Left lung (tissue), 14 donors: ENCODE measurements around the gene S100G. TPM values are rescaled to one million over a fixed set of nuclear protein-coding genes. Genes with fewer than 3 reads are reported as not detected.
"Not testable (repeated sequence)": the region's sequence is repeated elsewhere in the genome, so short reads cannot be mapped to it uniquely, and the experiment has no call there.

Source experiments
- ATAC-seq: fragments of 200-7000 bp; cut with Tn5 transposase; one replicate; pipeline ENCODE4 v1.9.1; 2020; ENCODE audit warnings: moderate library complexity
- DNase-seq, 4 donors: peaks; one replicate each; pipeline ENCODE4 v3.0.0-alpha.2; 2013 to 2020
- H3K27ac ChIP-seq, 2 donors: fragments of 200-600 bp; sonication (generic) in 1 of 2; one replicate each; pipeline versions ENCODE4 v1.5.0 to v1.8.0; 2020 to 2021
- H3K27me3 ChIP-seq, 2 donors: fragments of 200-600 bp; sonication (generic) in 1 of 2; one replicate each; pipeline versions ENCODE4 v1.5.0 to v1.8.0; 2020 to 2021
- H3K36me3 ChIP-seq, 2 donors: fragments of 200-600 bp; sonication (generic) in 1 of 2; one replicate each; pipeline versions ENCODE4 v1.5.0 to v1.8.0; 2020 to 2021
- H3K4me1 ChIP-seq, 2 donors: fragments of 200-600 bp; one replicate each; pipeline ENCODE4 v1.8.0; 2021
- H3K4me3 ChIP-seq, 2 donors: fragments of 200-600 bp; sonication (generic) in 1 of 2; one replicate each; pipeline versions ENCODE4 v1.5.0 to v1.8.0; 2020 to 2021; ENCODE audit warnings: mild to moderate bottlenecking in 1 of 2
- H3K9me3 ChIP-seq, 2 donors: fragments of 200-600 bp; sonication (generic) in 1 of 2; one replicate each; pipeline versions ENCODE4 v1.5.0 to v1.8.0; 2020 to 2021
- intact Hi-C, 2 donors: fragments of 100-400 bp; cut with DNase I; formaldehyde crosslinking; loops; one replicate each; pipeline versions ENCODE4 v1.11.2 to v1.14.2; 2022
- long read RNA-seq, 12 donors: library from polyadenylated mRNA in 2 of 12; unstranded in 2 of 12; transcript quantifications; one replicate each; pipeline ENCODE4 v2.0.0 and lab custom pipeline, GENCODE V29; 2019 to 2026
- polyA plus RNA-seq, 6 donors: library from polyadenylated mRNA; unstranded; fragments of 120-200 nt; gene quantifications; one replicate each; pipeline ENCODE4 v1.2.1, GENCODE V29; 2013; ENCODE audit not compliant: insufficient read length in 6 of 6
- total RNA-seq, 2 donors: library from RNA; stranded (reverse); fragmentation: NEBNext Ultra II Directional; extraction: Animal tissue kit (Norgen Biotek cat#: 25700); gene quantifications; one replicate each; pipeline ENCODE4 v1.2.1, GENCODE V29; 2021
- TF ChIP-seq, protein P1 (sequence below), 2 donors: fragments of 200-600 bp; sonication (generic) in 1 of 2; IDR thresholded peaks; one replicate each; pipeline versions ENCODE4 v1.5.0 to v1.8.0; 2021; ENCODE audit warnings: antibody characterized with exemption in 2 of 2
- donor health status: DM: no; HTN: yes; CAD: no.
- donor health status: DM: no; HTN: no; CAD: no.

S100G gene, protein sequence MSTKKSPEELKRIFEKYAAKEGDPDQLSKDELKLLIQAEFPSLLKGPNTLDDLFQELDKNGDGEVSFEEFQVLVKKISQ
- total RNA-seq (under 1 TPM in 1 of 2 donors, not detected in 1; 0.64 TPM), polyA plus RNA-seq (not detected)
- long read RNA-seq, donor 1: 0 reads
- long read RNA-seq, donor 2: 0 reads
- long read RNA-seq, donor 3: 0 reads
- long read RNA-seq, donor 4, partial matches to known transcripts: 0 of 1 reads
- long read RNA-seq, donor 4, other reads (novel, unspliced or antisense): 0 of 1 reads
- long read RNA-seq, donor 5: 0 reads
- long read RNA-seq, donor 6: 0 reads
- long read RNA-seq, donor 7: 0 reads
- long read RNA-seq, donor 8: 0 reads
- long read RNA-seq, donor 9: 0 reads
- long read RNA-seq, donor 10: 0 reads
- long read RNA-seq, donor 11: 0 reads
- long read RNA-seq, donor 12: 0 reads

DNA sequence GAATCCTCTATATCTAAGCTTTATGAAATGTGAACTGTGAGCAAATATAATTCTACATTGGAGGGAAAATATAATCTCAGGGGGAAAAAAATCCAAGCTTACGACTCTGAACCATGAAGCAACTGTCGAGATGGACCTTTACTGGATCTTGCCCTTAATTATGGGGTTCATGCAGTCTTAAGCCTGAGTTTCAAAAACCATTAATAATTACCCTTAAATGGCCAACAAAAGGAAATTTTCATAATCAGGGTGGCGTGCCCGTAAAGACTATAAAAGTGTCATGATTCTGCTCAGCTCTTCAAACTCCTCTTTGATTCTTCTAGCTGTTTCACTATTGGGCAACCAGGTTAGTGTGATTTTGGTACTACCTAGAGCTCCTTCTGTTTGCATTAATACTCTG lies at the start of gene S100G:
Gene S100G (plus strand): TSS at position 301 of the 400 bp plus-strand sequence. CDS start 849 bp downstream, outside the sequence.
- Histone ChIP-seq H3K4me3 (no peak within 1 kb of the TSS), H3K27me3 (peaks cover 0 to 5% of the 10 kb centered on the region in 2 donors), H3K36me3 (no peaks in the 10 kb centered on the region), H3K4me1 (no peaks in the 10 kb centered on the region), H3K9me3 (no peaks in the 10 kb centered on the region), H3K27ac (no peak within 1 kb of the TSS)
- TF ChIP-seq, protein P1, sequence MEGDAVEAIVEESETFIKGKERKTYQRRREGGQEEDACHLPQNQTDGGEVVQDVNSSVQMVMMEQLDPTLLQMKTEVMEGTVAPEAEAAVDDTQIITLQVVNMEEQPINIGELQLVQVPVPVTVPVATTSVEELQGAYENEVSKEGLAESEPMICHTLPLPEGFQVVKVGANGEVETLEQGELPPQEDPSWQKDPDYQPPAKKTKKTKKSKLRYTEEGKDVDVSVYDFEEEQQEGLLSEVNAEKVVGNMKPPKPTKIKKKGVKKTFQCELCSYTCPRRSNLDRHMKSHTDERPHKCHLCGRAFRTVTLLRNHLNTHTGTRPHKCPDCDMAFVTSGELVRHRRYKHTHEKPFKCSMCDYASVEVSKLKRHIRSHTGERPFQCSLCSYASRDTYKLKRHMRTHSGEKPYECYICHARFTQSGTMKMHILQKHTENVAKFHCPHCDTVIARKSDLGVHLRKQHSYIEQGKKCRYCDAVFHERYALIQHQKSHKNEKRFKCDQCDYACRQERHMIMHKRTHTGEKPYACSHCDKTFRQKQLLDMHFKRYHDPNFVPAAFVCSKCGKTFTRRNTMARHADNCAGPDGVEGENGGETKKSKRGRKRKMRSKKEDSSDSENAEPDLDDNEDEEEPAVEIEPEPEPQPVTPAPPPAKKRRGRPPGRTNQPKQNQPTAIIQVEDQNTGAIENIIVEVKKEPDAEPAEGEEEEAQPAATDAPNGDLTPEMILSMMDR (IDR thresholded peaks at IDR 0.05): no peak
- DNase-seq: no peak
- intact Hi-C loops: no loop called here
- ATAC-seq: no peak

DNA sequence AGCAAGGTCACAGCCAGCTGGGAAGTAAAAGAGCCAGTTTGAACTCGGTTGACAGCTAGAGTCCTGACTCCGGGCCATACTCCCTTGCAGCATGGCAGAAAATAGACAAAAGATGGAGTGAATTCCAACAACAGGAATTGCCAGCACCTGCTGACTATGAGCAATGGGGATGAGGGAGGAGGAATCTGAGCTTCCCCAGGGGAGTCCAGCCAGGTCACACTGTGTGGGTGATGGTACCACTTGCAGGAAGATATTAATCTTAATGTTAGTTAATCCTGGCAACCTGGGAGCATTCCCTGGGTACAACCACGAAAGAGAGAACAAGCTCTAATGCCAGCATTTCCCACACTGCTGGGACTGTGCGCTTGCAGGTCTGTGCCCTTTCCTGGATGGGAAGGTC lies 48.1 kb upstream of the S100G start:
- H3K9me3 ChIP-seq: no peaks in the 10 kb centered on the region
- no peak overlapping the region for H3K27ac ChIP-seq
- intact Hi-C loops: no loop called here
- no peaks in the 10 kb centered on the region for H3K27me3 ChIP-seq
- H3K36me3 ChIP-seq: no peaks in the 10 kb centered on the region
- H3K4me3 ChIP-seq: no peak overlapping the region
- ATAC-seq (no peak), DNase-seq (no peak)
- no peaks in the 10 kb centered on the region for H3K4me1 ChIP-seq
- TF ChIP-seq, protein P1 (IDR thresholded peaks at IDR 0.05): no peak

DNA sequence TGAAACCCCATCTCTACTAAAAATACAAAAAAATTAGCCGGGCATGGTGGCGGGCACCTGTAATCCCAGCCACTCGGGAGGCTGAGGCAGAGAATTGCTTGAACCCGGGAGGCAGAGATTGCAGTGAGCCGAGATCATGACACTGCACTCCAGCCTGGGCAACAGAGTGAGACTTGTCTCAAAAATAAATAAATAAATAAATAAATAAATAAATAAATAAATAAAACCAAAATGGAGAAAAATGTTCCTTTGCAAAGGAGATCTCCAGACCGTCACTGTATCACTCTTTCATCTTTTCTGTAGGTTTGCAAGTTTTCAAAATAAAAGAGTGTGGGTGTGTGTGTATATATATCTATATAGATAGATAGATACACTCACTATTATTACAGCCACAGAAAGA lies 46.7 kb upstream of the S100G start:
- DNase-seq, H3K27ac ChIP-seq, ATAC-seq, H3K4me1 ChIP-seq, H3K27me3 ChIP-seq, H3K4me3 ChIP-seq, intact Hi-C loops, H3K9me3 ChIP-seq, H3K36me3 ChIP-seq: not testable (repeated sequence)

DNA sequence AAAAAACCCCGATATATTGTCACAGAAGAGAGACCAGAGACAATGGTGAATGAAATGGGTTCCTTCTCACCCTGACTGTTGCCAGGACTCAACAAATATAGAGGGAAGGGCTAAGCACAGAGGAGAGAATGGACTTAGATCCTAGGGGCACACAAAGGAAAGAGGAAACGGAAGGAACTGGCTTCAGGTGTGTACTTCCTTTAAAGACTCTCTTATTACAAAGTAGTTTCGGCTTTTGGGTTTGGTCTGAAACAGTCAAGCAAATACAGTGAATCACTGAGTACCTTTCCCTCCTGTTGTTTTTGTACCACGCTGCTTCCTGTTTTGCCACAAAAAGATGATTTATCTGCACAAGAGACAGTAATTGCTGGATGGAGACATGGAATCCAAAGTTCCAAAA lies 46.1 kb upstream of the S100G start:
- no peaks in the 10 kb centered on the region for H3K4me1 ChIP-seq
- TF ChIP-seq, protein P1 (IDR thresholded peaks at IDR 0.05): no peak
- H3K27ac ChIP-seq: no peak overlapping the region
- no peaks in the 10 kb centered on the region for H3K36me3 ChIP-seq
- H3K9me3 ChIP-seq: no peaks in the 10 kb centered on the region
- intact Hi-C loops: no loop called here
- no peak for DNase-seq
- no peak for ATAC-seq
- H3K4me3 ChIP-seq: no peak overlapping the region
- no peaks in the 10 kb centered on the region for H3K27me3 ChIP-seq

DNA sequence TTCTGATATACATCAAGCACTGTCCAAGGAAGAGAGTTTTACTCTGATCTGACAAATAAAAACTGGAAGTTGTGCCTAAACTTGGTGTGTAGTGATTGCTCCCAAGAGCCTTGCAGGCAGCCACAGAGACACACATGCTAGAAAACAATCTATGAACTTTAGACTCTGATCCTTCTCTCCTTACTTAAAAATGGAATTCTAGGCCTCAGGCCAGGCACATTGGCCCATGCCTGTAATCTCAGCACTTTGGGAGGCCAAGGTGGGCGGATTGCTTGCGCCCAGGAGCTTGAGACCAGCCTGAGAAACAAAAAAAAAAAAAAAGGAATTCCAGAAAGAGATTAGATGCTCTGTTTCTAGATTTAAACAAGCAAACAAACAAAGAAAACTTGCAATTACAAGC lies 45.6 kb upstream of the S100G start:
- H3K27me3 ChIP-seq: no peaks in the 10 kb centered on the region
- intact Hi-C loops: no loop called here

More for the DNA sequence above, 45.6 kb upstream of the S100G start:
- ATAC-seq (no peak), DNase-seq (no peak)
- Histone ChIP-seq H3K36me3 (no peaks in the 10 kb centered on the region), H3K27ac (no peak overlapping the region), H3K4me3 (no peak overlapping the region), H3K9me3 (no peaks in the 10 kb centered on the region), H3K4me1 (no peaks in the 10 kb centered on the region)
- TF ChIP-seq, protein P1 (IDR thresholded peaks at IDR 0.05): no peak
